NB4 (cell line): ENCODE measurements around the gene VPS37B.

Experiments
- MYC ChIP-seq: IDR thresholded peaks from 2 replicates; pipeline ENCODE4 v1.6.1; 2011; ENCODE audit warnings: low read depth, low read length
- TF ChIP-seq, protein P1 (sequence below): IDR thresholded peaks from one replicate; pipeline ENCODE4 v1.5.1; 2012; ENCODE audit warnings: low read depth, low read length

- no peak for TF ChIP-seq MYC
- TF ChIP-seq, protein P1, sequence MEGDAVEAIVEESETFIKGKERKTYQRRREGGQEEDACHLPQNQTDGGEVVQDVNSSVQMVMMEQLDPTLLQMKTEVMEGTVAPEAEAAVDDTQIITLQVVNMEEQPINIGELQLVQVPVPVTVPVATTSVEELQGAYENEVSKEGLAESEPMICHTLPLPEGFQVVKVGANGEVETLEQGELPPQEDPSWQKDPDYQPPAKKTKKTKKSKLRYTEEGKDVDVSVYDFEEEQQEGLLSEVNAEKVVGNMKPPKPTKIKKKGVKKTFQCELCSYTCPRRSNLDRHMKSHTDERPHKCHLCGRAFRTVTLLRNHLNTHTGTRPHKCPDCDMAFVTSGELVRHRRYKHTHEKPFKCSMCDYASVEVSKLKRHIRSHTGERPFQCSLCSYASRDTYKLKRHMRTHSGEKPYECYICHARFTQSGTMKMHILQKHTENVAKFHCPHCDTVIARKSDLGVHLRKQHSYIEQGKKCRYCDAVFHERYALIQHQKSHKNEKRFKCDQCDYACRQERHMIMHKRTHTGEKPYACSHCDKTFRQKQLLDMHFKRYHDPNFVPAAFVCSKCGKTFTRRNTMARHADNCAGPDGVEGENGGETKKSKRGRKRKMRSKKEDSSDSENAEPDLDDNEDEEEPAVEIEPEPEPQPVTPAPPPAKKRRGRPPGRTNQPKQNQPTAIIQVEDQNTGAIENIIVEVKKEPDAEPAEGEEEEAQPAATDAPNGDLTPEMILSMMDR = no peak
Observed at GRCh38 chr12:122874081-122874480, 21.8 kb downstream of the VPS37B start.
